Measurements from ENCODE around the gene PLPPR2.

DNA sequence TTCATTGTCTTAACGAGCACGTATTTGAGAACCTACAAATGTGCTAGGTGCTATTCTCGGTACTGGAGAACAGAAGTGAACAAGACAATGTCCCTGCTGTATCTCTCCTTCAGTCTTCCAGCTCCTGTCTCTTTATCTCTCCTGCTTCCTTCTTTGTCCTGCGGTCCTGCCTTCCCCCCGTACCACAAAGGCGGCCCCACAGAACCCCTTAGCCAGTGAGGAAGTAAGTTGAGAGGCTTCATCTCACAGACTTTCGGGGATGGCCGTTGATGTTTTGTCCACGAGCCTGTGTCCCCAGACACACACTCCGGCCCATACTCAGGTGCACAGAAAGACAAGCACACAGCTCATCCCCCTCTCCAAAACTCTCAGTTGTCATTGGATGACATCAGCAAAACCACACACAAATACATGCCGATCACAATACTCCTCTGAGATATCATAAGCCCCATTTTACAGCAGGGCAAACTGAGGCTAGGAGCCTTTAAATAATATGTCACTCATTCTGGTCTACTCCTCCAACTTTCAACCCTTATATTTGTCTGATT lies 18.7 kb downstream of the PLPPR2 start:
- TF ChIP-seq POLR2A (IDR thresholded peaks at IDR 0.05; ENCODE audit: low read length) (no peak), MAZ (IDR thresholded peaks at IDR 0.05; ENCODE audit: borderline replicate concordance, low read depth, low read length) (no peak), TP53 (CRISPR knock-in tag; IDR thresholded peaks at IDR 0.05) (0 out of 2 replicates have a peak, but pooled peaks have one; percentile 3), MAFK (IDR thresholded peaks at IDR 0.05; ENCODE audit: partially characterized antibody) (no peak), HDAC2 (IDR thresholded peaks at IDR 0.05) (peak; percentile 98), HEYL (CRISPR knock-in tag; IDR thresholded peaks at IDR 0.05) (no peak), RFX5 (IDR thresholded peaks at IDR 0.05) (no peak)
- TF ChIP-seq, protein P1, sequence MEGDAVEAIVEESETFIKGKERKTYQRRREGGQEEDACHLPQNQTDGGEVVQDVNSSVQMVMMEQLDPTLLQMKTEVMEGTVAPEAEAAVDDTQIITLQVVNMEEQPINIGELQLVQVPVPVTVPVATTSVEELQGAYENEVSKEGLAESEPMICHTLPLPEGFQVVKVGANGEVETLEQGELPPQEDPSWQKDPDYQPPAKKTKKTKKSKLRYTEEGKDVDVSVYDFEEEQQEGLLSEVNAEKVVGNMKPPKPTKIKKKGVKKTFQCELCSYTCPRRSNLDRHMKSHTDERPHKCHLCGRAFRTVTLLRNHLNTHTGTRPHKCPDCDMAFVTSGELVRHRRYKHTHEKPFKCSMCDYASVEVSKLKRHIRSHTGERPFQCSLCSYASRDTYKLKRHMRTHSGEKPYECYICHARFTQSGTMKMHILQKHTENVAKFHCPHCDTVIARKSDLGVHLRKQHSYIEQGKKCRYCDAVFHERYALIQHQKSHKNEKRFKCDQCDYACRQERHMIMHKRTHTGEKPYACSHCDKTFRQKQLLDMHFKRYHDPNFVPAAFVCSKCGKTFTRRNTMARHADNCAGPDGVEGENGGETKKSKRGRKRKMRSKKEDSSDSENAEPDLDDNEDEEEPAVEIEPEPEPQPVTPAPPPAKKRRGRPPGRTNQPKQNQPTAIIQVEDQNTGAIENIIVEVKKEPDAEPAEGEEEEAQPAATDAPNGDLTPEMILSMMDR (IDR thresholded peaks at IDR 0.05), result no peak
- TF ChIP-seq, protein P2, sequence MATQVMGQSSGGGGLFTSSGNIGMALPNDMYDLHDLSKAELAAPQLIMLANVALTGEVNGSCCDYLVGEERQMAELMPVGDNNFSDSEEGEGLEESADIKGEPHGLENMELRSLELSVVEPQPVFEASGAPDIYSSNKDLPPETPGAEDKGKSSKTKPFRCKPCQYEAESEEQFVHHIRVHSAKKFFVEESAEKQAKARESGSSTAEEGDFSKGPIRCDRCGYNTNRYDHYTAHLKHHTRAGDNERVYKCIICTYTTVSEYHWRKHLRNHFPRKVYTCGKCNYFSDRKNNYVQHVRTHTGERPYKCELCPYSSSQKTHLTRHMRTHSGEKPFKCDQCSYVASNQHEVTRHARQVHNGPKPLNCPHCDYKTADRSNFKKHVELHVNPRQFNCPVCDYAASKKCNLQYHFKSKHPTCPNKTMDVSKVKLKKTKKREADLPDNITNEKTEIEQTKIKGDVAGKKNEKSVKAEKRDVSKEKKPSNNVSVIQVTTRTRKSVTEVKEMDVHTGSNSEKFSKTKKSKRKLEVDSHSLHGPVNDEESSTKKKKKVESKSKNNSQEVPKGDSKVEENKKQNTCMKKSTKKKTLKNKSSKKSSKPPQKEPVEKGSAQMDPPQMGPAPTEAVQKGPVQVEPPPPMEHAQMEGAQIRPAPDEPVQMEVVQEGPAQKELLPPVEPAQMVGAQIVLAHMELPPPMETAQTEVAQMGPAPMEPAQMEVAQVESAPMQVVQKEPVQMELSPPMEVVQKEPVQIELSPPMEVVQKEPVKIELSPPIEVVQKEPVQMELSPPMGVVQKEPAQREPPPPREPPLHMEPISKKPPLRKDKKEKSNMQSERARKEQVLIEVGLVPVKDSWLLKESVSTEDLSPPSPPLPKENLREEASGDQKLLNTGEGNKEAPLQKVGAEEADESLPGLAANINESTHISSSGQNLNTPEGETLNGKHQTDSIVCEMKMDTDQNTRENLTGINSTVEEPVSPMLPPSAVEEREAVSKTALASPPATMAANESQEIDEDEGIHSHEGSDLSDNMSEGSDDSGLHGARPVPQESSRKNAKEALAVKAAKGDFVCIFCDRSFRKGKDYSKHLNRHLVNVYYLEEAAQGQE (IDR thresholded peaks at IDR 0.05), result no peak
